Activated naive CD8-positive, alpha-beta T cell treated with anti-CD3 and anti-CD28 coated beads for 36 hours (primary cell): ENCODE data around the gene PEX7. TPM values are rescaled to one million over a fixed set of nuclear protein-coding genes. Genes with fewer than 3 reads are reported as not detected.
"Not testable (repeated sequence)": the region's sequence is repeated elsewhere in the genome, so short reads cannot be mapped to it uniquely, and the experiment has no call there.

Experiments used
- DNase-seq: peaks from one replicate; pipeline ENCODE4 v3.0.0; 2021
- H3K27ac Mint-ChIP-seq: one replicate; pipeline ENCODE4 v1.8.0; 2022; ENCODE audit warnings: mild to moderate bottlenecking, moderate library complexity, mixed read lengths
- H3K27me3 Mint-ChIP-seq: one replicate; pipeline ENCODE4 v1.8.0; 2022; ENCODE audit warnings: mild to moderate bottlenecking, mixed read lengths
- H3K36me3 Mint-ChIP-seq: one replicate; pipeline ENCODE4 v1.8.0; 2021; ENCODE audit warnings: mild to moderate bottlenecking, mixed read lengths
- H3K4me1 Mint-ChIP-seq: one replicate; pipeline ENCODE4 v1.8.0; 2021; ENCODE audit warnings: mixed read lengths
- H3K4me3 Mint-ChIP-seq: one replicate; pipeline ENCODE4 v1.8.0; 2022; ENCODE audit warnings: mild to moderate bottlenecking, moderate library complexity, mixed read lengths
- H3K9me3 Mint-ChIP-seq: one replicate; pipeline ENCODE4 v1.8.0; 2022; ENCODE audit warnings: mixed read lengths
- total RNA-seq, 2 experiments: library from RNA; stranded (reverse); gene quantifications; one replicate each; pipeline ENCODE4 v1.2.3, GENCODE V29; 2021

PEX7 gene
- total RNA-seq, 2 experiments from 2014 or later: 4.7 to 6.1 TPM

- no peak overlapping the region for H3K27ac Mint-ChIP-seq
- DNase-seq: no peak
- no peaks in the 10 kb centered on the region for H3K36me3 Mint-ChIP-seq
- H3K4me3 Mint-ChIP-seq: no peak overlapping the region
- no peaks in the 10 kb centered on the region for H3K9me3 Mint-ChIP-seq
- H3K27me3 Mint-ChIP-seq: peaks cover 7% of the 10 kb centered on the region
- H3K4me1 Mint-ChIP-seq: no peaks in the 10 kb centered on the region
Observed at GRCh38 chr6:136801581-136801980, 20.8 kb upstream of the PEX7 start.

GRCh38 chr6:136803608-136804007, 18.8 kb upstream of the PEX7 start:
- peaks cover 7% of the 10 kb centered on the region for H3K27me3 Mint-ChIP-seq
- H3K9me3 Mint-ChIP-seq: no peaks in the 10 kb centered on the region
- no peaks in the 10 kb centered on the region for H3K36me3 Mint-ChIP-seq

GRCh38 chr6:136809091-136809860, 13.1 kb upstream of the PEX7 start:
- no peak for DNase-seq
- H3K36me3 Mint-ChIP-seq: no peaks in the 10 kb centered on the region

More at GRCh38 chr6:136803608-136804007, 18.8 kb upstream of the PEX7 start:
- H3K27ac Mint-ChIP-seq: no peak overlapping the region
- H3K4me1 Mint-ChIP-seq: no peaks in the 10 kb centered on the region
- H3K4me3 Mint-ChIP-seq: no peak overlapping the region
- DNase-seq: no peak

GRCh38 chr6:136811272-136811671, 11.1 kb upstream of the PEX7 start:
- no peak overlapping the region for H3K4me3 Mint-ChIP-seq
- H3K27ac Mint-ChIP-seq: no peak overlapping the region
- no peaks in the 10 kb centered on the region for H3K36me3 Mint-ChIP-seq
- no peak for DNase-seq
- peaks cover 5% of the 10 kb centered on the region for H3K4me1 Mint-ChIP-seq
- peaks cover 3% of the 10 kb centered on the region for H3K27me3 Mint-ChIP-seq
- H3K9me3 Mint-ChIP-seq: peaks cover 2% of the 10 kb centered on the region

More at GRCh38 chr6:136809091-136809860, 13.1 kb upstream of the PEX7 start:
- Mint-ChIP-seq H3K4me1 (peaks cover 3% of the 10 kb centered on the region), H3K27ac (no peak overlapping the region), H3K4me3 (no peak overlapping the region), H3K27me3 (no peaks in the 10 kb centered on the region), H3K9me3 (no peaks in the 10 kb centered on the region)

GRCh38 chr6:136812174-136812573, 10.2 kb upstream of the PEX7 start:
- H3K36me3 Mint-ChIP-seq: no peaks in the 10 kb centered on the region
- H3K4me1 Mint-ChIP-seq: peaks cover 5% of the 10 kb centered on the region
- H3K27ac Mint-ChIP-seq: no peak overlapping the region
- H3K9me3 Mint-ChIP-seq: peaks cover 2% of the 10 kb centered on the region
- DNase-seq: no peak
- peaks cover 3% of the 10 kb centered on the region for H3K27me3 Mint-ChIP-seq
- H3K4me3 Mint-ChIP-seq: no peak overlapping the region

- not testable (repeated sequence) for H3K9me3 Mint-ChIP-seq, DNase-seq, H3K27me3 Mint-ChIP-seq, H3K27ac Mint-ChIP-seq, H3K4me3 Mint-ChIP-seq, H3K4me1 Mint-ChIP-seq, H3K36me3 Mint-ChIP-seq
Observed at GRCh38 chr6:136815608-136816007, 6.8 kb upstream of the PEX7 start.

GRCh38 chr6:136816656-136817055, 5.7 kb upstream of the PEX7 start:
- Mint-ChIP-seq H3K4me3 (no peak overlapping the region), H3K36me3 (no peaks in the 10 kb centered on the region), H3K9me3 (peaks cover 2% of the 10 kb centered on the region), H3K27ac (no peak overlapping the region), H3K4me1 (peaks cover 2% of the 10 kb centered on the region), H3K27me3 (peaks cover 8% of the 10 kb centered on the region)
- DNase-seq: no peak

GRCh38 chr6:136820561-136820960, 1.8 kb upstream of the PEX7 start:
- Mint-ChIP-seq H3K27ac (no peak overlapping the region), H3K27me3 (peaks cover 6% of the 10 kb centered on the region), H3K4me1 (peaks cover 12% of the 10 kb centered on the region), H3K36me3 (peaks cover 15% of the 10 kb centered on the region), H3K9me3 (peaks cover 1% of the 10 kb centered on the region), H3K4me3 (no peak overlapping the region)
- DNase-seq: no peak

- H3K27ac Mint-ChIP-seq: peak overlapping the region; percentile 93
Observed at GRCh38 chr6:136822046-136822375, 381 bp upstream of the PEX7 start.

GRCh38 chr6:136823128-136823660, 802 bp downstream of the PEX7 start:
- peak overlapping the region; percentile 88 for H3K4me3 Mint-ChIP-seq
- peaks cover 3% of the 10 kb centered on the region for H3K27me3 Mint-ChIP-seq
- H3K27ac Mint-ChIP-seq: peak overlapping the region; percentile 92
- H3K4me1 Mint-ChIP-seq: peaks cover 14% of the 10 kb centered on the region
- H3K9me3 Mint-ChIP-seq: no peaks in the 10 kb centered on the region
- H3K36me3 Mint-ChIP-seq: peaks cover 31% of the 10 kb centered on the region
- DNase-seq: no peak

More at GRCh38 chr6:136822046-136822375, 381 bp upstream of the PEX7 start:
- no peaks in the 10 kb centered on the region for H3K9me3 Mint-ChIP-seq
- H3K36me3 Mint-ChIP-seq: peaks cover 26% of the 10 kb centered on the region
- H3K4me1 Mint-ChIP-seq: peaks cover 13% of the 10 kb centered on the region
- peak overlapping the region; percentile 86 for H3K4me3 Mint-ChIP-seq
- peak; percentile 42 for DNase-seq
- H3K27me3 Mint-ChIP-seq: peaks cover 4% of the 10 kb centered on the region

- peaks cover 58% of the 10 kb centered on the region for H3K36me3 Mint-ChIP-seq
- DNase-seq: no peak
- no peak overlapping the region for H3K4me3 Mint-ChIP-seq
- no peak overlapping the region for H3K27ac Mint-ChIP-seq
- no peaks in the 10 kb centered on the region for H3K27me3 Mint-ChIP-seq
- H3K9me3 Mint-ChIP-seq: peaks cover 6% of the 10 kb centered on the region
- peaks cover 17% of the 10 kb centered on the region for H3K4me1 Mint-ChIP-seq
Observed at GRCh38 chr6:136826216-136826615, 3.8 kb downstream of the PEX7 start.

- Mint-ChIP-seq H3K9me3 (peaks cover 19% of the 10 kb centered on the region), H3K27me3 (no peaks in the 10 kb centered on the region), H3K27ac (no peak overlapping the region), H3K4me1 (peaks cover 5% of the 10 kb centered on the region), H3K36me3 (peaks cover 58% of the 10 kb centered on the region), H3K4me3 (no peak overlapping the region)
- DNase-seq: no peak
Observed at GRCh38 chr6:136831873-136832562, 9.6 kb downstream of the PEX7 start.

- no peak for DNase-seq
- no peaks in the 10 kb centered on the region for H3K9me3 Mint-ChIP-seq
- H3K27me3 Mint-ChIP-seq: no peaks in the 10 kb centered on the region
- H3K27ac Mint-ChIP-seq: no peak overlapping the region
- no peak overlapping the region for H3K4me3 Mint-ChIP-seq
- H3K36me3 Mint-ChIP-seq: no peaks in the 10 kb centered on the region
- H3K4me1 Mint-ChIP-seq: no peaks in the 10 kb centered on the region
Observed at GRCh38 chr6:136840276-136841001, 18.0 kb downstream of the PEX7 start.

GRCh38 chr6:136843210-136843609, 20.8 kb downstream of the PEX7 start:
- peaks cover 4% of the 10 kb centered on the region for H3K9me3 Mint-ChIP-seq
- H3K4me1 Mint-ChIP-seq: no peaks in the 10 kb centered on the region
- no peak for DNase-seq
- no peak overlapping the region for H3K27ac Mint-ChIP-seq
- H3K27me3 Mint-ChIP-seq: no peaks in the 10 kb centered on the region
- no peak overlapping the region for H3K4me3 Mint-ChIP-seq
- H3K36me3 Mint-ChIP-seq: peaks cover 16% of the 10 kb centered on the region

GRCh38 chr6:136846046-136846445, 23.7 kb downstream of the PEX7 start:
- Mint-ChIP-seq H3K4me1 (no peaks in the 10 kb centered on the region), H3K27ac (no peak overlapping the region), H3K36me3 (peaks cover 40% of the 10 kb centered on the region), H3K4me3 (no peak overlapping the region), H3K27me3 (no peaks in the 10 kb centered on the region), H3K9me3 (peaks cover 11% of the 10 kb centered on the region)
- DNase-seq: no peak
